OCI-LY7 (cell line): Measurements from ENCODE around the gene IDI2. TPM values are rescaled to one million over a fixed set of nuclear protein-coding genes. Genes with fewer than 3 reads are reported as not detected.

Experiments used
- BruUV-seq: library from RNA; stranded (reverse); fragments of 400-500 nt; replicated peaks from 2 replicates; lab custom pipeline; 2021; lab: Mats Ljungman, UMichigan
- CTCF ChIA-PET: fragments of 300-600 bp; sonication (Branson Sonifier 250); formaldehyde crosslinking; loops from one replicate; lab custom pipeline; 2022; ENCODE audit warnings: antibody characterized with exemption; ENCODE audit not compliant: unreplicated experiment; lab: Charles Lee
- POLR2A ChIA-PET: fragments of 300-600 bp; sonication (Branson Sonifier 250); formaldehyde crosslinking; loops from one replicate; lab custom pipeline; 2022; ENCODE audit warnings: antibody characterized with exemption; lab: Charles Lee
- DNase-seq: peaks from one replicate; pipeline ENCODE4 v3.0.0-alpha.2; 2015; ENCODE audit warnings: low spot score
- H2AFZ ChIP-seq: fragments of 200-600 bp; sonication (generic), shearing (Covaris generic); 2 replicates; pipeline ENCODE4 v1.6.1; 2014; ENCODE audit warnings: mild to moderate bottlenecking, antibody characterized with exemption, low read length, moderate library complexity
- H3K27ac ChIP-seq: fragments of 200-600 bp; sonication (generic); 2 replicates; pipeline ENCODE4 v1.5.1; 2014; ENCODE audit warnings: mixed run types, low read depth, mild to moderate bottlenecking, moderate library complexity, low read length, inconsistent platforms; ENCODE audit not compliant: poor library complexity, severe bottlenecking
- H3K36me3 ChIP-seq: fragments of 200-600 bp; sonication (generic); 2 replicates; pipeline ENCODE4 v1.6.1; 2014; ENCODE audit warnings: mild to moderate bottlenecking, antibody characterized with exemption, low read length, moderate library complexity, mixed read lengths; ENCODE audit not compliant: insufficient read depth
- H3K4me1 ChIP-seq: fragments of 200-600 bp; sonication (generic); 2 replicates; pipeline ENCODE4 v1.5.1; 2014; ENCODE audit warnings: mild to moderate bottlenecking, low read length; ENCODE audit not compliant: insufficient read depth, poor library complexity, severe bottlenecking
- H3K4me2 ChIP-seq: fragments of 200-600 bp; sonication (generic); 2 replicates; pipeline ENCODE4 v1.6.1; 2014; ENCODE audit warnings: mild to moderate bottlenecking, low read length
- H3K4me3 ChIP-seq: fragments of 200-600 bp; sonication (generic); 2 replicates; pipeline ENCODE4 v1.5.1; 2014; ENCODE audit warnings: mild to moderate bottlenecking, low read depth, low read length; ENCODE audit not compliant: poor library complexity, severe bottlenecking
- H3K79me2 ChIP-seq: fragments of 200-600 bp; sonication (generic); 2 replicates; pipeline ENCODE4 v1.6.1; 2016; ENCODE audit warnings: low read depth, mild to moderate bottlenecking, low read length, moderate library complexity, mixed read lengths; ENCODE audit not compliant: insufficient read depth
- H3K9me2 ChIP-seq: fragments of 200-600 bp; sonication (generic); 2 replicates; pipeline ENCODE4 v1.6.1; 2016; ENCODE audit warnings: mild to moderate bottlenecking, low read length, mixed read lengths; ENCODE audit not compliant: insufficient read depth
- H3K9me3 ChIP-seq: fragments of 200-600 bp; sonication (generic); 2 replicates; pipeline ENCODE4 v1.6.1; 2014; ENCODE audit warnings: mild to moderate bottlenecking, mixed run types, low read length, mixed read lengths
- H4K20me1 ChIP-seq: fragments of 200-600 bp; sonication (generic); 2 replicates; pipeline ENCODE4 v1.6.1; 2014; ENCODE audit warnings: mild to moderate bottlenecking, antibody characterized with exemption, low read length, moderate library complexity, mixed read lengths; ENCODE audit not compliant: insufficient read depth
- CTCF ChIP-seq: fragments of 200-600 bp; sonication (generic); conservative IDR thresholded peaks from 2 replicates; pipeline ENCODE4 v1.5.1; 2014; ENCODE audit warnings: mild to moderate bottlenecking, antibody characterized with exemption, low read length, moderate library complexity, mixed read lengths
- EZH2phosphoT487 ChIP-seq: fragments of 200-600 bp; sonication (generic); IDR thresholded peaks from 2 replicates; pipeline ENCODE4 v1.6.1; 2018; ENCODE audit warnings: low read depth, borderline replicate concordance, mild to moderate bottlenecking, mixed run types, antibody characterized with exemption, low read length, moderate library complexity, mixed read lengths
- intact Hi-C: fragments of 100-400 bp; cut with micrococcal nuclease; formaldehyde crosslinking; loops from one replicate; pipeline ENCODE4 v1.10.0; 2022; ENCODE audit not compliant: unreplicated experiment
- total RNA-seq, 2 experiments: library from RNA; depleted of rRNA in 1 of 2; stranded (reverse); fragments of >200 nt in 1 of 2; shearing (Covaris generic) in 1 of 2; gene quantifications; 2 replicates each; pipeline ENCODE4 v1.2.3, GENCODE V29; 2014 to 2022

Gene IDI2
- total RNA-seq, 2 experiments from 2014 or later = not detected

- Histone ChIP-seq H3K4me3 (peak overlapping the region; percentile 61), H3K79me2 (peaks cover 60% of the 10 kb centered on the region), H2AFZ (no peak overlapping the region), H3K27ac (peak overlapping the region; percentile 82), H3K9me2 (no peaks in the 10 kb centered on the region), H4K20me1 (peaks cover 42% of the 10 kb centered on the region; the same call in 1 of the 2 replicates), H3K4me1 (peaks cover 42% of the 10 kb centered on the region), H3K9me3 (no peaks in the 10 kb centered on the region), H3K4me2 (peak overlapping the region; percentile 83), H3K36me3 (peaks cover 74% of the 10 kb centered on the region)
- BruUV-seq = no TSS peak
- no peak for DNase-seq
- intact Hi-C loops = no loop called here
- TF ChIP-seq CTCF (no peak), EZH2phosphoT487 (no peak)
- CTCF ChIA-PET = no interaction called here
- POLR2A ChIA-PET = interaction anchor here (0.7 to 2.1 kb wide), 2 partner anchors 11 to 531 kb away, joined by 7 to 12 read pairs; no protein-coding TSS in a partner anchor
These were observed 18.5 kb upstream of the IDI2 start for GRCh38 chr10:1044146-1044545.

- peak overlapping the region; percentile 61 for H3K4me3 ChIP-seq
- peak; percentile 80 for DNase-seq
- H3K4me1 ChIP-seq = peaks cover 42% of the 10 kb centered on the region
- BruUV-seq = no TSS peak
- no peak for TF ChIP-seq CTCF
- TF ChIP-seq EZH2phosphoT487 = no peak
- H4K20me1 ChIP-seq = peaks cover 42% of the 10 kb centered on the region; the same call in 1 of the 2 replicates
- H3K4me2 ChIP-seq = peak overlapping the region; percentile 83
- no peaks in the 10 kb centered on the region for H3K9me2 ChIP-seq
- no peaks in the 10 kb centered on the region for H3K9me3 ChIP-seq
- H2AFZ ChIP-seq = no peak overlapping the region
- ChIA-PET POLR2A (interaction anchor here (0.6 to 2.1 kb wide), 5 partner anchors 10 to 900 kb away, joined by 3 to 12 read pairs (median 7); no protein-coding TSS in a partner anchor), CTCF (no interaction called here)
- peaks cover 60% of the 10 kb centered on the region for H3K79me2 ChIP-seq
- H3K27ac ChIP-seq = peak overlapping the region; percentile 82
- intact Hi-C loops = loop anchor here (2.0 kb wide), 1 partner anchor 57 kb away; no protein-coding TSS in a partner anchor
- H3K36me3 ChIP-seq = peaks cover 77% of the 10 kb centered on the region
These were observed 17.9 kb upstream of the IDI2 start for GRCh38 chr10:1043532-1043995.

- TF ChIP-seq EZH2phosphoT487 (no peak), CTCF (no peak)
- CTCF ChIA-PET = no interaction called here
- Histone ChIP-seq H3K4me1 (peaks cover 35% of the 10 kb centered on the region), H3K27ac (no peak overlapping the region), H2AFZ (no peak overlapping the region), H3K79me2 (peaks cover 48% of the 10 kb centered on the region), H3K9me3 (no peaks in the 10 kb centered on the region), H3K9me2 (no peaks in the 10 kb centered on the region), H3K4me2 (no peak overlapping the region), H3K36me3 (peaks cover 89% of the 10 kb centered on the region), H4K20me1 (peaks cover 36% of the 10 kb centered on the region; the same call in 1 of the 2 replicates), H3K4me3 (no peak overlapping the region)
- no TSS peak for BruUV-seq
- intact Hi-C loops = no loop called here
- POLR2A ChIA-PET = interaction anchor here (1.2 kb wide), 1 partner anchor 14 kb away, joined by 3 read pairs; the partner anchor contains the start of gene WDR37
- DNase-seq = no peak
These were observed 15.9 kb upstream of the IDI2 start for GRCh38 chr10:1041514-1041913.
